ENCODE data around the gene PTPN23.

GRCh38 chr3:47420044-47420430 is 39.2 kb downstream of the PTPN23 start:
- no peak for TF ChIP-seq CTCF (IDR thresholded peaks at IDR 0.05)
- TF ChIP-seq POLR2AphosphoS5 (IDR thresholded peaks at IDR 0.05), result no peak
- no peak for TF ChIP-seq EP300 (IDR thresholded peaks at IDR 0.05)
- TF ChIP-seq POLR2A (IDR thresholded peaks at IDR 0.05), result no peak
